ENCODE measurements around the gene SKAP2.

DNA sequence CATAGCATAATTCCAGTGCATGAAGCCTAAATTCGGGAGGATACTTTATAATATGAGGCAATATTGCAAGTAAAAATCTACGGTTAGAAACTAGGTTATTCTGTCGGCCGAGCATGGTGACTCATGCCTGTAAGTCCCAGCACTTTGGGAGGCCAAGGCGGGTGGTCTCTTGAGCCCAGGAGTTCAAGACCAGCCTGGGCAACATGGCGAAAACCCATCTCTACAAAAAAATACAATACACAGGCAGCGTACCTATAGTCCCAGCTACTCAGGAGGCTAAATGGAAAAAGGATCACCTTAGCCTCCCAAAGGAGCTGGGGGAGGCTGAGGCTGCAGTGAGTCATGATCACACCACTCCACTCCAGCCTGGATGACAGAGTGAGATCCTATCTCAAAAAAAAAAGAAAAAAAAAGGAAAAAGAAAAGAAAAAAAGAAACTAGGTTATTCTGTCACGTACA lies 14.2 kb downstream of the SKAP2 start:
- TF ChIP-seq, protein P1, sequence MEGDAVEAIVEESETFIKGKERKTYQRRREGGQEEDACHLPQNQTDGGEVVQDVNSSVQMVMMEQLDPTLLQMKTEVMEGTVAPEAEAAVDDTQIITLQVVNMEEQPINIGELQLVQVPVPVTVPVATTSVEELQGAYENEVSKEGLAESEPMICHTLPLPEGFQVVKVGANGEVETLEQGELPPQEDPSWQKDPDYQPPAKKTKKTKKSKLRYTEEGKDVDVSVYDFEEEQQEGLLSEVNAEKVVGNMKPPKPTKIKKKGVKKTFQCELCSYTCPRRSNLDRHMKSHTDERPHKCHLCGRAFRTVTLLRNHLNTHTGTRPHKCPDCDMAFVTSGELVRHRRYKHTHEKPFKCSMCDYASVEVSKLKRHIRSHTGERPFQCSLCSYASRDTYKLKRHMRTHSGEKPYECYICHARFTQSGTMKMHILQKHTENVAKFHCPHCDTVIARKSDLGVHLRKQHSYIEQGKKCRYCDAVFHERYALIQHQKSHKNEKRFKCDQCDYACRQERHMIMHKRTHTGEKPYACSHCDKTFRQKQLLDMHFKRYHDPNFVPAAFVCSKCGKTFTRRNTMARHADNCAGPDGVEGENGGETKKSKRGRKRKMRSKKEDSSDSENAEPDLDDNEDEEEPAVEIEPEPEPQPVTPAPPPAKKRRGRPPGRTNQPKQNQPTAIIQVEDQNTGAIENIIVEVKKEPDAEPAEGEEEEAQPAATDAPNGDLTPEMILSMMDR (IDR thresholded peaks at IDR 0.05), result no peak
- TF ChIP-seq POLR2A (IDR thresholded peaks at IDR 0.05) (no peak), POLR2AphosphoS5 (IDR thresholded peaks at IDR 0.05; ENCODE audit: insufficient read depth in 1 of 2, low read depth in 1 of 2) (no peak)
